HuH-7 (cell line): ENCODE measurements around the gene PDCD10.

Source experiments
- DNase-seq: peaks from one replicate; pipeline ENCODE4 v3.0.0; 2011; ENCODE audit warnings: low spot score

The PDCD10 gene

GRCh38 chr3:167679526-167679925, 55.2 kb downstream of the PDCD10 start:
- DNase-seq = no peak

DNA sequence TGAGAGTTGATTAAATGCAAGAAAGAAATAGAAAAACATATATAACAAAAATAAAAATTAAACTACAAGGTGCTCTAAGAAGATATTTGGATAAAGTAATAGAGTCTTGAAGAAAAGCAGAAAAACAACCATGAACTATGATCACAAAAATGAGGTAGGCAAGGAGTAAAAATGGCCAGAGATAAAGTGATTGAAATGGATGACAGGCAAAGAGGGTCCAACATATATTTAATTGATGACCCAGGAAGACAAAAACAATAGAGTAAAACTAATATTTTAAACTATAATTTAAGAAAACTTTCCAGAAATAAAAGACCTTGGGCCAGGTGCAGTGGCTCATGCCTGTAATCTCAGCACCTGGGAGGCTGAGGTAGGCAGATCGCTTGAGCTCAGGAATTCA, 58.8 kb downstream of the PDCD10 start:
- no peak for DNase-seq

GRCh38 chr3:167673221-167673620, 61.5 kb downstream of the PDCD10 start:
- no peak for DNase-seq

- DNase-seq = no peak
Measured at GRCh38 chr3:167671878-167672427, 62.7 kb downstream of the PDCD10 start.

GRCh38 chr3:167669699-167670098, 65.0 kb downstream of the PDCD10 start:
- no peak for DNase-seq

- DNase-seq = no peak
Measured at GRCh38 chr3:167668651-167669050, 66.0 kb downstream of the PDCD10 start.

DNA sequence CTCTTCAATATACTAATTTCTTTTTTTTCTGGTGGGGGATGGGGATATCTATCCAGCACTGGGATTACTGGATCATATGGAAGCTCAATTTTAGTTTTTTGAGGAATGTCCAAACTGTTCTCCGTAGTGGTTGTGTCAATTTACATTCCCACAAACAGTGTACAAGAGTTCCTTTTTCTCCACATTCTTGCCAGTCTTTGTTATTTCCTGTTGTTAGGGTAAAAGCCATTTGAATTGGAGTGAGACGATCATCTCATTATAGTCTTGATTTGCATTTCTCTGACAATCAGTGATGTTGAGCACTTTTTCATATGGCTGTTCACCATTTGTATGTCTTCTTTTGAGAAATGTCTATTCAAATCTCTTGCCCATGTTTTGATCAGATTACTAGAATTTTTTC, 68.1 kb downstream of the PDCD10 start:
- no peak for DNase-seq

GRCh38 chr3:167662919-167663400, 71.7 kb downstream of the PDCD10 start:
- DNase-seq = no peak

DNA sequence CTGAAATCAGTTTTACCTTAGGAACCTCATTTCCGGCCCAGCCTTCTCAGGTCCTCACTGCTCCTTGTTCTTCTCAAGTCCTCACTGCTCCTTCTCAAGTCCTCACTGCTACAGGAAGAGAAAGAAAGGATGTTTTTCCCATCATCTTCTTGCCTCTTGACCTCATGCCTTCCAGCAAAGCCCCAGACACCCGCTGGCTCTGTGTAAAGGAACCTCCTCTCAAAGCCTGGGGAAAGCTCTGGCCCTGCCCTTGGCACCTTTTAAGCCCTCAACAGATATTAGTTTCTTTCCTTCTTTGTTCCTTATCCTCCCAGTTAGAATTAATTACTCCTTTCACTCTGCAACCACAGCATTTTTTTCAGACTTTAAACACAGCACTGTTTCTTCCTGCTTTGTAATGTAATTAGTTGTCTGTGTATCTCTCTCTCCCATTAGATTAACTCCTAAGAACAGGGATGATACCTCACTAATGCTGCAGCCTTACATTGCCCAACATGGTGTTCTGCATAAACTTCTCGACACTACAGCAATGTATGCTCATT, 76.9 kb downstream of the PDCD10 start:
- no peak for DNase-seq

DNA sequence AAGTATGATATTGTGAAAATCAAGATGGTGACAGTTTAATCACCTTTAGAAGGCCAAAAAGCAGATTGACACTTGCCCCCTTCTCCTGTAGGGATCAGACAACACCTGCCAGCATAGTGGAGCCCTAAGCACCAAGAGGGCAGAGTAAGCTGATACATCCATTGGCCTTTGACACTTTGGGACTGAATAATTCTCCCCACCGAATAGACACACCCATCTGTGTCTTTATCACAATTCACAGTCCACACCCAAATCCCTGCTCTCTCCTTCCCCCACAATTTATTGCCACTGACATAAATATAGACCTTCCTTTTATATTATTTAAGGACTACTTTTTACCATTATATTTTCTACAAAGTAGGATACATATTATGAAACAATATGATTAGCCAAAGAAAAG, 77.9 kb downstream of the PDCD10 start:
- DNase-seq = no peak

DNA sequence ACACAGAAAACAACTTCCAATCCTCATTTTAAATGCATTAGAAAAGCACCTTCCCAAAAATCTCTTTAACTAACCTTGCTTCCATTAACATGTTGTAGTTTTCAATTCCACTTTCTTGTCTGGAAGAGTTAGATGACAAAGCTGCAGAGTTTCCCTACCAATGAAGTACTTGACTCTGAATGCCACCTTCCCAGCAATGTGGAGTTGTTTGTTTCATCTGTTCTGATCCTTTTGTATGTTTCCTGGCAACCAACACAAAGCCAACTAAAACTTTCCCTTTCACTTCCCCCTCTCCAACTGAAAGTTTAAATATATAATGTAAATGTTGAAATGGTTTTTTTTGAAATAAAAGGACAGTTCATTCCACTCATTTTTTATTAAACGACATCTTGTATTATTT, 80.9 kb downstream of the PDCD10 start, which contains the start of gene WDR49:
WDR49 (minus strand) TSS at position 183 of the 400 bp plus-strand sequence. CDS start 517 bp downstream, outside the sequence.
- no peak for DNase-seq

- DNase-seq = no peak
Measured at GRCh38 chr3:167653155-167653554, 81.5 kb downstream of the PDCD10 start.

- no peak for DNase-seq
Measured at GRCh38 chr3:167651826-167652225, 82.9 kb downstream of the PDCD10 start.

GRCh38 chr3:167650459-167650858, 84.2 kb downstream of the PDCD10 start:
- DNase-seq = no peak

DNA sequence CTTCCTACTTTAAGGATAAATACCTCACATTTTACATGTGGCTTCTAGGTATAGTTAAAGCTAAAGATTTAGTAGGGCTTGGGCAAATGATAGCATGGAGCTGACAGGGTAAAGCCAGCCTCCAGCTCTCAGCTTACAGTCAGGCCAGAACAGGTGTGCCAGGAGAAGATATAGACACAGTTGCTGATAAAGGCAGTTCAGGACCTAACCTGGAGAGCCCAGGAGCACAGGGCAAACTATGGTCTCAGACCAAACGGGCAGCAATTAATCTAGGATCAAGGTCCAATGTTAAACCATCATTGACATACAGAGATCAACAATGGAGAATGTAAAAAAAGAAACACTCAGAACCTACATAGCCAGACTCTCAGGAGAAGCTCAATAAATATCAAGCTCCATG, 84.9 kb downstream of the PDCD10 start:
- no peak for DNase-seq

- DNase-seq = no peak
Measured at GRCh38 chr3:167644611-167645010, 90.1 kb downstream of the PDCD10 start.
